ENCODE results near the gene TRAK2.
"Not testable (repeated sequence)": the region's sequence is repeated elsewhere in the genome, so short reads cannot be mapped to it uniquely, and the experiment has no call there.

Gene TRAK2

GRCh38 chr2:201414099-201415023 lies 36.9 kb downstream of the TRAK2 start:
- no peak for FAIRE-seq

DNA sequence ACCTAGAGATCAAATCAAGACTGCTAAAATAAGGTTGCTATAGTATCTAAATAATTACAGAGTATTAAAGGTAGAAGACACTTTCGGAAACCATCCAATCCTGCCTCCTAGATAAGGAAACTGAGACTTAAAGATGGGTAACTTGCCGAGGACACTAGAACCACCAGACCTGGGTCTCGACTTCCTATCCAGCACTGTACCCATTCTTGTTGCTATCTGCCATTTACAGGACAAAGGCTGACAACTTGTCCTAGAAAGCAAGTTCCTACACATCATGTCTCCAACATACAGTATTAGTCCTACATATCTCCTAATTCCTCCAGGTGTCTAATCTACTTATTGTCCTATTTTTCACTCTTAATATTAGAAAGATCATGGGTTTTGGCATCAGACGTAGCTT lies 37.7 kb downstream of the TRAK2 start:
- FAIRE-seq: no peak

GRCh38 chr2:201413143-201413542 lies 38.1 kb downstream of the TRAK2 start:
- no peak for FAIRE-seq

GRCh38 chr2:201411421-201411820 lies 39.8 kb downstream of the TRAK2 start:
- no peak for FAIRE-seq

- FAIRE-seq: peak; percentile 27
Observed at GRCh38 chr2:201408931-201409330, 42.3 kb downstream of the TRAK2 start.

GRCh38 chr2:201407265-201407664 lies 44.0 kb downstream of the TRAK2 start:
- FAIRE-seq: no peak

DNA sequence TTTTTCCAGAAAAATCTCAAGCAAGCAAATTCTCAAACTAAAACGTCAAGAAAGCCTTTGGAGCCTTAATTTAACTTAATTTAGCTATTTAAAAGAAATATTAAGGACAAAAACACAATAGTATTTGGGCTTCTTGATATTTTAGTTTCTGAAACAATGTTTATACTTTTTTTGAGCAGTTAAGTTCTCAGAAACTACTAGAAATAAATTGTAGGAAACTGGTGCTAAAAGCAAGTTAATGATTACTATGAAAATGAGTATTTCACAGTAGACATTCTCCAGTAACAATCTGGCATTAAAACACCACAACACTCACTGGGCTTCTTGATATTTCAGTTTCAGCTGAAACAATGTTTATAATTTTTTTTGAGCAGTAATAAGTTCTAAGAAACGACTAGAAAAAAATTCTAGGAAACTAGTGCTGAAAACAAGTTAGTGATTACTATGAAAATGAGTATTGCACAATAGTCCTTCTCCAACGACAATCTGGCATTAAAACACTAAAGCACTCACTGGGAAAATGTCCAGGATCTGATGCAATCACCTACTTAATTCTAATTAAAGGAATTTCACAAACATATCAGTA lies 45.1 kb downstream of the TRAK2 start:
- FAIRE-seq: peak; percentile 19

- no peak for FAIRE-seq
Observed at GRCh38 chr2:201404699-201405280, 46.5 kb downstream of the TRAK2 start.

GRCh38 chr2:201403880-201404279 lies 47.4 kb downstream of the TRAK2 start:
- FAIRE-seq: no peak

DNA sequence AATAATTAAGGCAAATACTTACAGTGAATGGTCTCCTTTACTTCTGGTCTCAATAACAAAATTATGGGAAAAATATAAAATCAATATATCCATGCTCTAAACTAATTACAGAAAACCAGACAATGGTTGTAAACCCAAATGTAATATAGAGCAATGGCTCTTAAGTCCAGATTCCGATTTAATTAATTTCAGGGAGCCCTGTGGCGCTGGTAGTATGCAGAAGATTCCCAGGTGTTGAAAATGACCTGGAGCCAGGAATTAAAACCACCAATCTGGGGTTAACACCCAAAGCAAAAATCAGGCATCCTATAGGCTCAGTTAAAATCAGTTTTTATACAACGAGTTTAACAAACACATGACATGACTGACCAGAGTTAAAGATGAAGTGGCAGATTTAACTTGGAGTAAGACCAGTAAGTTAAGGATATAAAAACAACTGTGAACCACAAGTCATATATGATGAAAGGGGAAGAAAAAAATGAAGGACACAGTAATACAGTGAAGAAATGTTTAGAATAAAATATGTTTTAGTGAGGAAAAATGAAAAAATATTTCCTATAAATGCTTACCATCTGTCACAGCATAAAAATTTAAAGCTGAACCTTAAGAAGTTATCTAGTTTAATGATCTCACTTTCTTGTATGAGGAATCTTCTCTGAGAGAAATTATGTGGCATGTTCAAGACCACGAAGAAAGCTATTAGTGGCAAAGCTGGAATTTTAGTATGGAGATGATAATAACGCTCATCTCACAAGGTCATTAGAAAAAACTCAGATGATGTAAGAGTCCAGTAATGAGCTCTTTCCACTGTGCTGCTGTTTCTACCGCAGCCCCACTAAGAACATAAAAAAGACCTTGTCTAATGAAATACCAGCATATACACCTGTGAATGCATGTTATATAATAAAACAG lies 48.4 kb downstream of the TRAK2 start:
- FAIRE-seq: peak; percentile 6

DNA sequence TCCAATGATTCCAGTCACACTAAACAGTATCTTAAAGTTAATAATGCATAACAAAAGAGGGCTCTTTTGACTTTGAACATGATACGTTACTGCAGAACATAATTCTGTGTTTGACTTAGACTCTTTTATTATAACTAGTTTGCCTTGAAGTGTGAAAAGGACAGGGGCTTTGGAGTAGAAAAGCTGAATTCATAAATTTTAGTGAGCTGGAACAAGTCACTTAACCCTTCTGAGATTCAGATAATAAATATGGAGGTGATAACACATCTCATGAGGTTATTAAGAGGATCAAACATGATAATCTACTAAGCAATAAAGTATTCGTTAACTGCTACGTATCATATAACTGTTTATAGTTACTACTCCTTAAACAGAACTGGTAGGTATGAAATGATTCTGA lies 49.4 kb downstream of the TRAK2 start:
- no peak for FAIRE-seq

DNA sequence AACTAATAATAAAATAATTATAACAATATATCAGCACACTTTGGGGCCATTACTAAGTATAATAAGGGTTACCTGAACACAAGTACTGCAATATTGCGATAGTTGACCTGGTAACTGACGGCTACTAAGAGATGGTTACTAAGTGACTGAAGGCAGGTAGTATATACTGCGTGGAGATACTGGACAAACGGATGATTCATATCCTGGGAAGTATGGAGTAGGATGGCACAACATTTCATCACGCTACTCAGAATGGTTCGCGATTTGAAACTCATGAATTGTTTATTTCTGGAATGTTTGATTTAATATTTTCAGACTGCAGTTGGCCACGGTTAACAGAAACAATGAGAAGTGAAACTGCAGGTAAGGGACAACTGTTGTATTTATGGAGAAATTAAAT lies 54.7 kb downstream of the TRAK2 start:
- FAIRE-seq: no peak

- no peak for FAIRE-seq
Observed at GRCh38 chr2:201383136-201383535, 68.1 kb downstream of the TRAK2 start.

GRCh38 chr2:201378496-201379397 lies 72.5 kb downstream of the TRAK2 start:
- FAIRE-seq: no peak

- FAIRE-seq: no peak
Observed at GRCh38 chr2:201377218-201377617, 74.0 kb downstream of the TRAK2 start.

- FAIRE-seq: no peak
Observed at GRCh38 chr2:201369775-201370174, 81.5 kb downstream of the TRAK2 start.

DNA sequence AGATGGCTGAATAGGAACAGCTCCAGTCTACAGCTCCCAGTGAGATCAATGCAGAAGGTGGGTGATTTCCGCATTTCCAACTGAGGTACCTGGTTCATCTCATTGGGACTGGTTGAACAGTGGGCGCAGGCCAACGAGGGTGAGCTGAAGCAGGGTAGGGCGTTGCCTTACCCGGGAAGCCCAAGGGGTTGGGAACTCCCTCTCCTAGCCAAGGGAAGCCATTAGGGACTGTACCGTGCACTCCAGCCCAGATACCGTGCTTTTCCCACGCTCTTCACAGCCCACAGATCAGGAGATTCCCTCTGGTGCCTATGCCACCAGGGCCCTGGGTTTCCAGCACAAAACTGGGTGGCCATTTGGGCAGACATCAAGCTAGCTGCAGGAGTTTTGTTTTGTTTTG lies 81.9 kb downstream of the TRAK2 start:
- not testable (repeated sequence) for FAIRE-seq

DNA sequence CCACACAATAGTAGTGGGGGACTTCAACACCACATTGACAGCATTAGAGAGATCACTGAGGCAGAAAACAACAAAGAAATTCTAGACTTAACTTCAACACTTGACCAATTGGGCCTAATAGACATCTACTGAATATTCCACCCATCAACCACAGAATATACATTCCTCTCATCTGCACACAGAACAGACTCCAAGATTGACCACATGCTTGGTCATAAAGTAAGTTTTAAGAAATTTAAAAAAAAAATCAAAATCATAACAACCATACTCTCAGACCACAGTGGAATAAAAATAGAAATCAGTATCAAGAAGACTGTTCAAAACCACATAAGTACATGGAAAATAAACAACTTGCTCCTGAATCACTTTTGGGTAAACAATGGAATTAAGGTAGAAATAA lies 85.1 kb downstream of the TRAK2 start:
- no peak for FAIRE-seq

DNA sequence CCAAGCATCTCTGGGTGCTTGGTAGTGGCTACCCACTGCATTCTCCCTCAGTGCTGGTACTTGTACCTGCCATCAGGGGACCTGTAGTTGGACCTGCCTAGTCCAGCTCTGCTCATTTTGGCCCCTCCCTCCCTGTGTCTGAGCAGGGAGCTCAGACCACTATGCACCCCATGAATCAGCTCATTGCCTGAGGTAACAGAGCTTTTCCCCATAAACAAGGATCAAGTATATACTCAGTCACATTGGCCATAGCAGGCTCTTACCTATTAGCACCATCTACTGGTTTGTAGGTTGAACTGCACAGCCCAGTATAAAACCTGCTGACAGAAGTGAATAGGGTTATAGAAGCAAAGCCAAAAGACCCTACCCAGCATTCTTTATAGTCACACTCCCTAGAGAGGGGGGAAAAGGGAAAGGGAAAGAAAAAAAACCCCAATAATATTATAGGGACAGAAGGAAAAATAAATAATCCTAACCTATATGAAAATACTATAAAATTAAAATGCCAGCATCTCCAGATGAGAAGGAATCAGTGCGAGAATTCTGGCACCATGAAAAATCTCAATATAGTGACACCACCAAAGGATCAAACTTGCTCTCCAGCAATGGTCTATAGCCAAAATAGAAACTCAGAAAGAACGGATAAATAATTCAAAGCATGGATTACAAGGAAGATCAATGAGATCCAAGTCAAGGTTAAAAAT lies 87.2 kb downstream of the TRAK2 start:
- peak; percentile 54 for FAIRE-seq

DNA sequence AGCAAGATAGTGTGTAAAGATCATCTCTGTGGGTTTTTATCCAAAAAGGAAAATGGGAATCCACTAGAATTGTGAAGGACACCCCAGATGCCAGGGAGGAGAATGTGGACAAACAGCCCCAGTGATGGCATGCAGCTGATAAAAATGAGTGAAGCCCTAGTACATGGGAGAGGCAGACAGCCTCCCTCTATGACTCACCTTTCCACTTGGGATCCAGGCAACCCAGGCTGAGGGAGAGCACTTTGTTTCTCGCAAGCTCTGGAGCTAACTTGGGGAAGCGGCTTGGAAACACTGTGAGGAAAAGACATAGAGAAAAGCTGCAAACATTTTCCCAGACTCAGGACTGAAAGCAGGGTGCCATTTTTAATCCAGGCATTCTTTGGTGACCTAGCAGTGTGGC lies 88.9 kb downstream of the TRAK2 start:
- no peak for FAIRE-seq

- FAIRE-seq: no peak
Observed at GRCh38 chr2:201361078-201361733, 90.1 kb downstream of the TRAK2 start.
